CD8-positive, alpha-beta memory T cell (primary cell): ENCODE results near the gene AGO4. TPM values are rescaled to one million over a fixed set of nuclear protein-coding genes. Genes with fewer than 3 reads are reported as not detected.

Source experiments
- CTCF ChIA-PET: fragments of 350-600 bp; sonication (Branson Sonifier 250); formaldehyde crosslinking; loops from one replicate; lab custom pipeline; 2021; ENCODE audit warnings: antibody characterized with exemption; lab: Charles Lee
- POLR2A ChIA-PET: fragments of 350-600 bp; sonication (Branson Sonifier 250); formaldehyde crosslinking; loops from one replicate; lab custom pipeline; 2021; ENCODE audit warnings: antibody characterized with exemption; lab: Charles Lee
- DNase-seq, 5 donors: peaks; one replicate each; pipeline versions ENCODE4 v3.0.0 to v3.0.0-alpha.2; 2020 to 2022; ENCODE audit warnings: mixed read lengths in 1 of 5
- H3K27ac ChIP-seq: one replicate; pipeline ENCODE4 v1.7.0; 2013; ENCODE audit warnings: low read depth, mild to moderate bottlenecking, low read length, moderate library complexity
- H3K27me3 ChIP-seq: 2 replicates; pipeline ENCODE4 v1.7.0; 2013; ENCODE audit warnings: low read length, mild to moderate bottlenecking; ENCODE audit not compliant: insufficient read depth, poor library complexity, severe bottlenecking
- H3K36me3 ChIP-seq: 2 replicates; pipeline ENCODE4 v1.7.0; 2013; ENCODE audit warnings: mild to moderate bottlenecking, low read length, moderate library complexity; ENCODE audit not compliant: insufficient read depth
- H3K4me1 ChIP-seq: 2 replicates; pipeline ENCODE4 v1.7.0; 2013; ENCODE audit warnings: mild to moderate bottlenecking, low read length, moderate library complexity; ENCODE audit not compliant: insufficient read depth
- H3K4me3 ChIP-seq: 2 replicates; pipeline ENCODE4 v1.7.0; 2013; ENCODE audit warnings: mild to moderate bottlenecking, low read length
- H3K9me3 ChIP-seq: 2 replicates; pipeline ENCODE4 v1.7.0; 2013; ENCODE audit warnings: mild to moderate bottlenecking, low read length
- H3K27ac Mint-ChIP-seq, 8 donors: one replicate each; pipeline ENCODE4 v1.8.0; 2020 to 2021; ENCODE audit warnings: mixed read lengths in 8 of 8, mild to moderate bottlenecking in 6 of 8, inconsistent platforms in 3 of 8, moderate library complexity in 3 of 8
- H3K27me3 Mint-ChIP-seq, 2 donors: one replicate each; pipeline ENCODE4 v1.8.0; 2020 to 2021; ENCODE audit warnings: mixed read lengths in 2 of 2, mild to moderate bottlenecking in 1 of 2, moderate library complexity in 1 of 2
- H3K36me3 Mint-ChIP-seq, 3 donors: one replicate each; pipeline ENCODE4 v1.8.0; 2020 to 2021; ENCODE audit warnings: mixed read lengths in 3 of 3, inconsistent platforms in 1 of 3, mild to moderate bottlenecking in 1 of 3
- H3K4me1 Mint-ChIP-seq, 3 donors: one replicate each; pipeline ENCODE4 v1.8.0; 2020 to 2021; ENCODE audit warnings: mixed read lengths in 3 of 3, inconsistent platforms in 1 of 3, mild to moderate bottlenecking in 1 of 3
- H3K4me3 Mint-ChIP-seq, 7 donors: one replicate each; pipeline ENCODE4 v1.8.0; 2020 to 2021; ENCODE audit warnings: mixed read lengths in 7 of 7, mild to moderate bottlenecking in 6 of 7, moderate library complexity in 4 of 7, inconsistent platforms in 2 of 7
- H3K9me3 Mint-ChIP-seq, 5 donors: one replicate each; pipeline ENCODE4 v1.8.0; 2020 to 2022; ENCODE audit warnings: mixed read lengths in 5 of 5, mild to moderate bottlenecking in 3 of 5, moderate library complexity in 2 of 5, inconsistent platforms in 1 of 5
- polyA plus RNA-seq: library from polyadenylated mRNA; unstranded; fragments of 300-500 nt; fragmentation: Illumina TruSeq; gene quantifications from one replicate; pipeline ENCODE4 v1.2.3, GENCODE V29; 2021
- total RNA-seq, 2 experiments: library from RNA; stranded (reverse); gene quantifications; one replicate each; pipeline ENCODE4 v1.2.3, GENCODE V29; 2021

The AGO4 gene
- total and polyA plus RNA-seq, 3 experiments from 2014 or later, result 8.3 to 14.6 (median 9.1) TPM

GRCh38 chr1:35894183-35894582, 86.4 kb downstream of the AGO4 start:
- Mint-ChIP-seq H3K4me1 (no peaks in the 10 kb centered on the region), H3K27me3 (peaks cover 0 to 1% of the 10 kb centered on the region in 2 donors)

GRCh38 chr1:35894656-35895055, 86.8 kb downstream of the AGO4 start:
- Histone ChIP-seq H3K27ac (no peak overlapping the region), H3K27me3 (no peaks in the 10 kb centered on the region), H3K4me1 (no peaks in the 10 kb centered on the region), H3K9me3 (no peaks in the 10 kb centered on the region), H3K4me3 (no peak overlapping the region), H3K36me3 (peaks cover 24% of the 10 kb centered on the region)
- Mint-ChIP-seq H3K27me3 (peaks cover 0 to 1% of the 10 kb centered on the region in 2 donors), H3K36me3 (peaks cover 0 to 90% (median 31%) of the 10 kb centered on the region in 3 donors), H3K9me3 (no peaks in the 10 kb centered on the region), H3K4me1 (no peaks in the 10 kb centered on the region), H3K27ac (peak overlapping the region in 3 of 8 donors; percentile 29 to 52 (median 44)), H3K4me3 (no peak overlapping the region)
- ChIA-PET POLR2A (no interaction called here), CTCF (no interaction called here)
- no peak for DNase-seq

More at GRCh38 chr1:35894183-35894582, 86.4 kb downstream of the AGO4 start:
- Mint-ChIP-seq H3K36me3 (peaks cover 0 to 88% (median 29%) of the 10 kb centered on the region in 3 donors), H3K4me3 (no peak overlapping the region), H3K27ac (peak overlapping the region in 4 of 8 donors; percentile 51 to 73 (median 60)), H3K9me3 (no peaks in the 10 kb centered on the region)
- no peak overlapping the region for H3K4me3 ChIP-seq
- DNase-seq, result no peak
- no peaks in the 10 kb centered on the region for H3K27me3 ChIP-seq
- H3K36me3 ChIP-seq, result peaks cover 24% of the 10 kb centered on the region
- CTCF ChIA-PET, result no interaction called here
- H3K27ac ChIP-seq, result no peak overlapping the region
- POLR2A ChIA-PET, result no interaction called here
- no peaks in the 10 kb centered on the region for H3K9me3 ChIP-seq
- H3K4me1 ChIP-seq, result no peaks in the 10 kb centered on the region

- no peaks in the 10 kb centered on the region for H3K9me3 Mint-ChIP-seq
- ChIA-PET POLR2A (no interaction called here), CTCF (interaction anchor here (1.0 kb wide), 1 partner anchor 17 kb away, joined by 3 read pairs; the partner anchor contains the start of gene AGO1)
- no peaks in the 10 kb centered on the region for H3K9me3 ChIP-seq
- H3K27ac Mint-ChIP-seq, result no peak overlapping the region
- H3K27me3 Mint-ChIP-seq, result peaks cover 0 to 1% of the 10 kb centered on the region in 2 donors
- DNase-seq, result no peak
- H3K27me3 ChIP-seq, result no peaks in the 10 kb centered on the region
- H3K4me1 ChIP-seq, result no peaks in the 10 kb centered on the region
- no peaks in the 10 kb centered on the region for H3K4me1 Mint-ChIP-seq
- peaks cover 12% of the 10 kb centered on the region for H3K36me3 ChIP-seq
- no peak overlapping the region for H3K4me3 ChIP-seq
- H3K4me3 Mint-ChIP-seq, result no peak overlapping the region
- H3K27ac ChIP-seq, result no peak overlapping the region
- H3K36me3 Mint-ChIP-seq, result peaks cover 0 to 82% (median 30%) of the 10 kb centered on the region in 3 donors
Measured at GRCh38 chr1:35899941-35900340, 92.1 kb downstream of the AGO4 start.

- no peak overlapping the region for H3K4me3 ChIP-seq
- Mint-ChIP-seq H3K27ac (peak overlapping the region in 1 of 8 donors; percentile 47), H3K9me3 (no peaks in the 10 kb centered on the region), H3K36me3 (peaks cover 0 to 80% (median 27%) of the 10 kb centered on the region in 3 donors), H3K27me3 (peaks cover 0 to 1% of the 10 kb centered on the region in 2 donors), H3K4me1 (no peaks in the 10 kb centered on the region), H3K4me3 (no peak overlapping the region)
- DNase-seq, result no peak
- no peaks in the 10 kb centered on the region for H3K27me3 ChIP-seq
- H3K36me3 ChIP-seq, result peaks cover 10% of the 10 kb centered on the region
- POLR2A ChIA-PET, result no interaction called here
- H3K9me3 ChIP-seq, result no peaks in the 10 kb centered on the region
- CTCF ChIA-PET, result no interaction called here
- H3K27ac ChIP-seq, result no peak overlapping the region
- no peaks in the 10 kb centered on the region for H3K4me1 ChIP-seq
Measured at GRCh38 chr1:35901235-35901634, 93.4 kb downstream of the AGO4 start.

GRCh38 chr1:35902671-35903070, 94.9 kb downstream of the AGO4 start:
- Histone ChIP-seq H3K4me3 (no peak overlapping the region), H3K36me3 (peaks cover 20% of the 10 kb centered on the region), H3K9me3 (no peaks in the 10 kb centered on the region), H3K27me3 (no peaks in the 10 kb centered on the region), H3K4me1 (no peaks in the 10 kb centered on the region), H3K27ac (no peak overlapping the region)
- Mint-ChIP-seq H3K27ac (no peak overlapping the region), H3K36me3 (peaks cover 0 to 81% (median 25%) of the 10 kb centered on the region in 3 donors), H3K4me1 (no peaks in the 10 kb centered on the region), H3K4me3 (no peak overlapping the region), H3K27me3 (no peaks in the 10 kb centered on the region), H3K9me3 (no peaks in the 10 kb centered on the region)
- POLR2A ChIA-PET, result interaction anchor here (0.6 kb wide), 1 partner anchor 15 kb away, joined by 6 read pairs; no protein-coding TSS in a partner anchor
- no peak for DNase-seq
- CTCF ChIA-PET, result interaction anchor here (0.7 kb wide), 1 partner anchor 22 kb away, joined by 3 read pairs; no protein-coding TSS in a partner anchor

Other genes starting within 250 kb of the AGO4 start
- 1 to 10 TPM in 1 of 2 experiments, under 1 TPM in 1; 0.69 to 1.0 TPM for gene TFAP2E, start 234.7 kb upstream of the AGO4 start, total RNA-seq
- gene TFAP2E, start 234.7 kb upstream of the AGO4 start, polyA plus RNA-seq, result 0.41 TPM
- 100 to 1,000 TPM; 117 to 119 TPM for gene PSMB2, start 166.5 kb upstream of the AGO4 start, total RNA-seq
- 87.0 TPM for gene PSMB2, start 166.5 kb upstream of the AGO4 start, polyA plus RNA-seq
- gene C1orf216, start 89.1 kb upstream of the AGO4 start, total RNA-seq, result 10 to 100 TPM; 20.6 to 21.8 TPM
- gene C1orf216, start 89.1 kb upstream of the AGO4 start, polyA plus RNA-seq, result 15.3 TPM
- gene CLSPN, start 38.0 kb upstream of the AGO4 start, total RNA-seq, result 10 to 100 TPM; 83.5 to 84.8 TPM
- 0.09 TPM for gene CLSPN, start 38.0 kb upstream of the AGO4 start, polyA plus RNA-seq
- 10 to 100 TPM; 41.0 to 41.6 TPM for gene AGO1, start 75.2 kb downstream of the AGO4 start, total RNA-seq
- gene AGO1, start 75.2 kb downstream of the AGO4 start, polyA plus RNA-seq, result 9.4 TPM
- 10 to 100 TPM; 30.0 to 31.3 TPM for gene AGO3, start 123.1 kb downstream of the AGO4 start, total RNA-seq
- 12.8 TPM for gene AGO3, start 123.1 kb downstream of the AGO4 start, polyA plus RNA-seq